AG09309 (cell line): ENCODE results near the gene DUSP16.

Experiments used
- DNase-seq: peaks from one replicate; pipeline ENCODE4 v3.0.0-alpha.2; 2010; ENCODE audit warnings: low read depth
- H3K4me3 ChIP-seq: 2 replicates; pipeline ENCODE4 v1.5.1; 2011; ENCODE audit warnings: mild to moderate bottlenecking, low read depth, low read length, moderate library complexity; ENCODE audit not compliant: control insufficient read depth
- TF ChIP-seq, protein P1 (sequence below): IDR thresholded peaks from 2 replicates; pipeline ENCODE4 v1.5.1; 2011; ENCODE audit warnings: mild to moderate bottlenecking, low read depth, low read length, inconsistent platforms; ENCODE audit not compliant: insufficient read depth, control insufficient read depth; ENCODE audit errors: missing control alignments

The DUSP16 gene

DNA sequence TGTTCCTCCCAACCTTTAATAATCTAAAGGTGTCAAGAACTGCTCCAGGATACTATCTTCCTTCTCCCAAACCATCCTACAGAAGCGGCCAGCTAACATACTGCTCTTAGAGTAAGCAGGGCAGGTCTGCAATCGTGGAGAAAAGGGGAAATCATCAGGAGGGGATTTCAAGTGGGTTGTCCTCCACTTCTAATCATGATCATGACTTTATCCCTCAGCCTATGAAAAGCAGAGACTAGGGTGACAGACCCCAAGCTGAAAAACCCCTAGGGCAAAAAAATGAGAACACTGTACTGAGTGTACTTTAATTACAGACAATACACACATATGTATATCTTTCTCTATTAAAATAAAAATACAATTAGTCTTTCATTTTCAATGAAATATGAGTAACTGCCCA, 13.9 kb downstream of the DUSP16 start:
- H3K4me3 ChIP-seq = no peak overlapping the region
- TF ChIP-seq, protein P1, sequence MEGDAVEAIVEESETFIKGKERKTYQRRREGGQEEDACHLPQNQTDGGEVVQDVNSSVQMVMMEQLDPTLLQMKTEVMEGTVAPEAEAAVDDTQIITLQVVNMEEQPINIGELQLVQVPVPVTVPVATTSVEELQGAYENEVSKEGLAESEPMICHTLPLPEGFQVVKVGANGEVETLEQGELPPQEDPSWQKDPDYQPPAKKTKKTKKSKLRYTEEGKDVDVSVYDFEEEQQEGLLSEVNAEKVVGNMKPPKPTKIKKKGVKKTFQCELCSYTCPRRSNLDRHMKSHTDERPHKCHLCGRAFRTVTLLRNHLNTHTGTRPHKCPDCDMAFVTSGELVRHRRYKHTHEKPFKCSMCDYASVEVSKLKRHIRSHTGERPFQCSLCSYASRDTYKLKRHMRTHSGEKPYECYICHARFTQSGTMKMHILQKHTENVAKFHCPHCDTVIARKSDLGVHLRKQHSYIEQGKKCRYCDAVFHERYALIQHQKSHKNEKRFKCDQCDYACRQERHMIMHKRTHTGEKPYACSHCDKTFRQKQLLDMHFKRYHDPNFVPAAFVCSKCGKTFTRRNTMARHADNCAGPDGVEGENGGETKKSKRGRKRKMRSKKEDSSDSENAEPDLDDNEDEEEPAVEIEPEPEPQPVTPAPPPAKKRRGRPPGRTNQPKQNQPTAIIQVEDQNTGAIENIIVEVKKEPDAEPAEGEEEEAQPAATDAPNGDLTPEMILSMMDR = no peak
- no peak for DNase-seq

- H3K4me3 ChIP-seq = no peak overlapping the region
- TF ChIP-seq, protein P1 = no peak
- no peak for DNase-seq
These were observed 16.3 kb downstream of the DUSP16 start for GRCh38 chr12:12546314-12546772.

DNA sequence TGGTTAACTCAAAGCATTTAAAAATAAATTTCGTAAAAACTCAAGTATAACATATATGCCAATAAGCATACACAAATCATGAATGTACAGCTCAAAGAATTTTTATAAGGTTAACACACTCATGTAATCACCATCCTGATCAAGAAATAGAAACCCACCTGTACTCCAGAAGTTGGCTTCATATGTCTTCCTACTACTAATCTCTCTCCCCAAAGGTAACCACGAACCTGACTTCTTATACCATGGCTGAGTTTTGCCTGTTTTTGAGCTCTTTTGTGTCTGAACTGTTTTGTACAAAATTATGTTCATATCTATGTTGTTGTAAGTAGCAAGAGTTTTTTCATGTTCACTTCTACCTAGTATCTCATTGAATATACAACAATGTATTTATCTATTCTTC, 18.7 kb downstream of the DUSP16 start:
- TF ChIP-seq, protein P1 = no peak
- no peak overlapping the region for H3K4me3 ChIP-seq
- DNase-seq = no peak

- no peak for DNase-seq
- TF ChIP-seq, protein P1 = no peak
- H3K4me3 ChIP-seq = no peak overlapping the region
These were observed 19.7 kb downstream of the DUSP16 start for GRCh38 chr12:12542964-12543363.

DNA sequence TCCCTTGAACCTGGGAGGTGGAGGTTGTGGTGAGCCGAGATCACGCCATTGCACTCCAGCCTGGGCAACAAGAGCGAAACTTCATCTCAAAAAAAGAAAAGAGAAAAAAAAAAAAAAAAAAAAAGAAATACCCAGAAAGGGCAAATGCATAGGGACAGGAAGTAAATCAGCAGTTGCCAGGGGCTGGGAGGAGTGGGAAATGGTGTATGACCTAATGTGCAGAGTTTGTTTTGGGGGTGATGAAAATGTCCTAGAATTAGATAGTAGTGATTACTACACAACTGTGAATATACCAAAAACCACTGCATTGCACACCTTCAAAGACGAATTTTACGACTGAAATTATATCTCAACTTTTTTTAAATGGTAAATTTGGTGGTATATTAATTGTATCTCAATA, 20.4 kb downstream of the DUSP16 start:
- no peak overlapping the region for H3K4me3 ChIP-seq
- TF ChIP-seq, protein P1 = no peak
- no peak for DNase-seq

DNA sequence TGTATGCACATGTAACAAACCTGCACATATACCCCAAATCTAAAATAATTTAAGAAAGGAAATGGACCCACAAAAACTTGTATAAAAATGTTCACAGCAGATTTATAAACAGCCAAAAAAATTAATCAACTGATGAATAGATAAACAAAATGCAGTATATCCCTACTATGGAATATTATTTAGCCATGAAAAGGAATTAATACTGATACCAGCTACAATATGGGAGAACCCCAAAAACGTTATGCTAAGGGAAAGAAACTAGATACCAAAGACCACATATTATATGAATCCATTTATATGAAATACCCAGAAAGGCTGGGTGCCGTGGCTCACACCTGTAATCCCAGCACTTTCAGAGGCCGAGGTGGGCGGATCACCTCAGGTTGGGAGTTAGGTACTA, 20.9 kb downstream of the DUSP16 start:
- H3K4me3 ChIP-seq = no peak overlapping the region
- TF ChIP-seq, protein P1 = no peak

More for the DNA sequence above, 20.9 kb downstream of the DUSP16 start:
- no peak for DNase-seq
